ELR (cell line): ENCODE data around the gene GPR135.
A peak's percentile ranks its signal among the peaks of the same experiment; 100 is the strongest.

Source experiments
- DNase-seq: peaks from one replicate; pipeline ENCODE4 v3.0.0-alpha.2; 2015; ENCODE audit warnings: low read depth

GPR135 gene

DNA sequence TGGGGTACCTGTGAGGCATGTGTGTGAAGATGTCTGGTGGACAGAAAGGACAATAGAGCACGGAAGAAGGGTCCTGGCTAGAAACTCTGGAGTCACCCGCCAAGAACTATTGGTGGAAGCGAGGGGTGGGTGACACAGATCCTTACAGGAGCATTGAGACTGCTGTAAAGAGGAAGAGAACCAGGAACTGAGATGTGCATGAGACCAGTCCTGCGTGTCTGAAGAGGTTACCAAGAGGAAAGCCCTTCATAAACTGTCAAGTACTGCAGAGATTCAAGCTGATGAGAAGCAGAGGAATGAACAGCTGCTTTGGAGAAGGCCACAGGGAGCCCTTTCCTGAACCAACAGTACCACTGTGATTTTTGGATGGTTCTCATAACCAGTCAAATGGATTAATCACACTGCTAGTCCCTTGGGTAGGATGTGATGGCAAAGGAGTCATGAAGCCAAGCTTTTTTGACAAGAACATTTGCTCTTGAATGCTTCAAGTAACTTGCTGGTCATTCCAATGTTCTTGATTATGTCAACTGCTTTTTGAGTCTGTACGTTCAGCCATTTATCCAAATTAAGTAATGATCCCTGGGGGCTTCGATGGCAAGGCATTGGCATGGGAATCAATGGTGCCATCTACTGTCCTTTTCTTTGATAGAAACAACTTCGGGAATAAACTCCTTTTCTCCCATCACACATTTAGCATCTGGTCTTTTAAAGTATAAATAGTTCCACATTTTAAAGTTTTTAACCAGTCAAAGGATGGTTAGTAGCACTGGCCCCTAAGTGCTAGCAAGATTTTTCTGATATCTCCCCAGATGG, 42.9 kb downstream of the GPR135 start:
- DNase-seq: peak; percentile 29

DNA sequence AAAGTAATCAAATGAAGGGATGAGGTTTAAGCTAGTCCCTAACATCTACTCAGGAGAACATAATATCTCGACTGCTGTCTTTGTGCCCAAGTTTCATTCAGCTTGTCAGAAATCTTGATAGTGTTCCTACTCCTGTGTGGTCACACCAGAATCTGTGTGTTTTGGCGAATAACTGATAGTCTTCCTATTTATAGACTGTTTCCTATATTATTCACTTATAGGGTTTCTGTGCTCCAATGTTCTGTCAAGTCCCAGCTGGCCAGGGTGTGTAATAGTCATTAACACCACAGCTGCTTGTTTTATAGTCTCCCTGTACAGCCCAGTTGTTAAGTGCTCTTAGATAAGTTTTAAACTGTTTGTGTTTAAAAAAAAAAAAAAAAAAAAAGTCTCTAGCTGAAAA, 45.9 kb downstream of the GPR135 start:
- no peak for DNase-seq

DNA sequence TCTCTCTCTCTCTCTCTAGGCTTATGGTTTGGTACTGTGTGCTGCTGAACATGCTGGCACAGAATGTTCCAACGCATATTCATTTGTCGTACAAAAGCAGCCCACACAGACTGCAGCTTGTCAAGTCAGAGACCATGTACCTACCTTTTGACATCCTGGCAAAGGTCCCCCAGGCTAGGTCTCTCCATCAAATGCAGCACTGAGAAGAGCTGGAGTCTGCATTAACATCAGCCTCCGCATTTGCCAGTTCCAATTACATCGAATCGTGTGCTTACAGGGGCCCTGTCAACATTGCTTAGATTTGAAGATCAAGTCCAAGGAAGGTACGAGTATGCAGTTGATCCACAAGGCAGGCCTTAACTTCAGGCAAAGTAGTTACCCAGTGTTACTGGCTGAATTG, 47.9 kb downstream of the GPR135 start:
- DNase-seq: no peak

DNA sequence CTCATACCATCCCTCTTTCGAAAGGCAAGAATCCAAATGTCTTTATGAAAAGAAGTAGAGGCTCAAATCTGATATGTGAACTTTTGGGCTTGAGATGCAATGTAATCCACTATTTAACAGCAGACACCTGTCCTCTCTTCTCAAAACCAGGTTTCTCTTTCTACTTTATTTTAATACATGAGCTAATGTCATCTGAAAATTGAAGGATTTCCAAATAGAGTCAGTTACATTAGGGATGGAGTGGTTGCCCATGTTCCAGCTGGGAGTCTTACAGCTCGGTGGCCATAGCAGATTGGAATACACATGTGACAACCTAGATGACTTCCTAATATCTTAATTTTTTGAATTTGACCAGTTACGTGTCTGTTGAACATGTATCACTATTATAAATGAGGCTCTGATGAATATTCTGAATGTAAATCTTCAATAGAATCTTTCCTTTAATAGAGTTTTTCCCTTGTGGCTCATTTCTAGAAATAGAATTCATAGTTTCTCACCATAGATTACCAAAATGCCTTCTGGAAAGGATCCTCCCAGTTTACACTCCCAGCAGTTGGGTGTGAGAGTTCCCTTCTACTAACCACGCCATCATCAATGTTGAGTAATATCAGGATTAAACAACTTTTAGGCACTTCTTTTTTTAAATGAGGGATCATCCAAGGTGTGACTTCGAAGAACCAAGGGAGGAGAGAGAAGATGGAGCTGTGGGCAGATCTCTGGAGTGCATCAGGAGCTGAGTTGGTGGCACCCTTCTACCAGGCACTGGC, 49.2 kb downstream of the GPR135 start:
- no peak for DNase-seq
